GM10847 (cell line): ENCODE data around the gene MPP3.

ENCODE experiments used
- POLR2A ChIP-seq: IDR thresholded peaks from 2 replicates; pipeline ENCODE4 v1.6.1; 2011; ENCODE audit not compliant: insufficient read length; ENCODE audit errors: extremely low read depth

The MPP3 gene

GRCh38 chr17:43871946-43872690 is 39.2 kb upstream of the MPP3 start:
- TF ChIP-seq POLR2A = no peak

- no peak for TF ChIP-seq POLR2A
These were observed 35.5 kb upstream of the MPP3 start for GRCh38 chr17:43868226-43868994.

GRCh38 chr17:43864161-43864984 is 31.4 kb upstream of the MPP3 start:
- TF ChIP-seq POLR2A = no peak

GRCh38 chr17:43861960-43862359 is 29.0 kb upstream of the MPP3 start:
- TF ChIP-seq POLR2A = no peak

- no peak for TF ChIP-seq POLR2A
These were observed 28.1 kb upstream of the MPP3 start for GRCh38 chr17:43860927-43861622.

- TF ChIP-seq POLR2A = no peak
These were observed 27.3 kb upstream of the MPP3 start for GRCh38 chr17:43860077-43860725.

- no peak for TF ChIP-seq POLR2A
These were observed 25.1 kb upstream of the MPP3 start for GRCh38 chr17:43857957-43858600.

- TF ChIP-seq POLR2A = no peak
These were observed 24.2 kb upstream of the MPP3 start for GRCh38 chr17:43857141-43857540.

- TF ChIP-seq POLR2A = no peak
These were observed 23.2 kb upstream of the MPP3 start for GRCh38 chr17:43856141-43856540.

GRCh38 chr17:43855061-43855460 is 22.1 kb upstream of the MPP3 start:
- no peak for TF ChIP-seq POLR2A

- no peak for TF ChIP-seq POLR2A
These were observed 21.6 kb upstream of the MPP3 start for GRCh38 chr17:43854498-43854897.

GRCh38 chr17:43853546-43853945 is 20.6 kb upstream of the MPP3 start:
- TF ChIP-seq POLR2A = no peak

- TF ChIP-seq POLR2A = no peak
These were observed 19.6 kb upstream of the MPP3 start for GRCh38 chr17:43852571-43852970.

GRCh38 chr17:43849116-43849515 is 16.2 kb upstream of the MPP3 start:
- TF ChIP-seq POLR2A = no peak
